NCI-H460 (cell line): ENCODE measurements around the gene UGT2B11. TPM values are rescaled to one million over a fixed set of nuclear protein-coding genes. Genes with fewer than 3 reads are reported as not detected.
A peak's percentile ranks its signal among the peaks of the same experiment; 100 is the strongest.
"Not testable (repeated sequence)": the region's sequence is repeated elsewhere in the genome, so short reads cannot be mapped to it uniquely, and the experiment has no call there.

Source experiments
- DNase-seq: peaks from one replicate; pipeline ENCODE4 v3.0.0-alpha.2; 2016; ENCODE audit warnings: low read depth; ENCODE audit errors: extremely low read depth
- total RNA-seq: library from RNA; depleted of rRNA; stranded (reverse); fragments of >200 nt; shearing (Covaris generic); gene quantifications from 2 replicates; pipeline ENCODE4 v1.2.3, GENCODE V29; 2014; rRNA removed

UGT2B11 gene
- total RNA-seq, 1 experiment from 2014 or later, result not detected

- peak; percentile 37 for DNase-seq
Observed at GRCh38 chr4:69170233-69171134, 44.1 kb downstream of the UGT2B11 start.

DNA sequence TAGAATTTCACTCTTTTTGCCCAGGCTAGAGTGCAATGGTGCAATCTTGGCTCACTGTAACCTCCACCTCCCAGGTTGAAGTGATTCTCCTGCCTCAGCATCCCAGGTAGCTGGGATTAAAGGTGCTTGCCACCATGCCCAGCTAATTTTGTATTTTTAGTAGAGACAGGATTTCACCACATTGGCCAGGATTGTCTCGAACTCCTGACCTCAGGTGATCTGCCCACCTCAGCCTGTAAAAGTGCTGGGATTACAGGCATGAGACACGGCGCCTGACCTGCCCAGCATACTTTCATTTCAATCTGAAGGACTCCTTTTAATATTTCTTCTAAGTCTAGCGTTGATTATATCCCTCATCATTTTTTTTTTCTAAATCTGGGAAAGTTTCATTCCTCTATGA lies 45.4 kb downstream of the UGT2B11 start:
- not testable (repeated sequence) for DNase-seq

DNA sequence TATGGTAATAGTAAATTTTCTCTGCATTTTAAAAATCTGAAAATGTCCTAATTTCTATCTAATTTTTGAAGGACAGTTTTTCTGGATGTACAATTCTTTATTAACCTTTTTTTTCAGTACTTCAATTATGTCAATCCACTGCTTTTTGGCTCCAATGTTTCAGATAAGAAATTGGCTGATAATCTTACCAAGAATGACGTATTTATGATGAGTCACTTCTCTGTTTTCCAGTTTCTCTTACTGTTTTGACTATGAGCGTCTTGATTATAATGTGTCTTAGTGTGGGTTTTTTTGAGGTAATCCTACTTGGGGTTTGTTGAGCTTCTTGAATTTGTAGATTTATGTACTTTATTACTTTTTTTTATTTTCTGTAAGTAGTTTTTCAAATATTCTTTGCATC lies 47.2 kb downstream of the UGT2B11 start:
- DNase-seq, result no peak

DNA sequence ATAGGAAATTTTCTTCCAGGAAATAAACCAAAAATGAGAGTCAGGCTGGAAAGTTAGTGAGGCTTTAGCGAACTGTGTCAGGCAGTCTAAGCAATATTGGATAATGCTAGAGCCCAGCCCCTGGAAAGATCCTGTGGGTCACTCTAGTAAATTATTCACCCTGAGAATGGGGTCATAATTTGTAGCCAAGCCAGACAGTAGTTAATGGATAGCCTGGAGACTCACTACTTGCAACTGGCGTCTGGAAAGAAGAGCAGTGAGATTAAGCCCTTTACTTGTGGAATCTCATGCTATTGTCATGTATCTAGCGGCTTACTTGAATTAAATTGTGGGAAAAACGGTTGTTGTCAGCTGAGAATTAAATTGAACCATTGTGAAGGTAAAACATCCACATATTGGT lies 48.2 kb downstream of the UGT2B11 start:
- not testable (repeated sequence) for DNase-seq

GRCh38 chr4:69165707-69166106 lies 48.8 kb downstream of the UGT2B11 start:
- not testable (repeated sequence) for DNase-seq

DNA sequence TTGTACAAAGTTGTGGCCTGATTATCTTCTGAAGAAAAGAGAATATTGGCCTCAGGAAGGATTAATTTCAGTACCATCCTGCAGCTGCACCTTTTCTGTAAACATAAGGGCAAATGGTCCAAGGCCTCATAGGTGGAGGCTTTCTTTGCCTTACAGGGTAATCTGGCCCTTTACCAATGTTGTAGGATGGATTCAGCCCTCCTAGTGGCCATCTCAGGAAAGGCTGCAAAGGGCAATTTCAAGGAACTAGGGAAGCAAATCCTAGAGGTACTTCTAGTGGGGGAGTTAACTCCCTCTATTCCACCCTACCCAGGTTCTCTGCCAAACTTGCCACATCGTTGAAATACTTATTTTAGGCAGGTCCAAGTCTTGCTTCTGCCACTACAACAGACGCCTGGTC lies 57.6 kb downstream of the UGT2B11 start:
- DNase-seq, result peak; percentile 3

DNA sequence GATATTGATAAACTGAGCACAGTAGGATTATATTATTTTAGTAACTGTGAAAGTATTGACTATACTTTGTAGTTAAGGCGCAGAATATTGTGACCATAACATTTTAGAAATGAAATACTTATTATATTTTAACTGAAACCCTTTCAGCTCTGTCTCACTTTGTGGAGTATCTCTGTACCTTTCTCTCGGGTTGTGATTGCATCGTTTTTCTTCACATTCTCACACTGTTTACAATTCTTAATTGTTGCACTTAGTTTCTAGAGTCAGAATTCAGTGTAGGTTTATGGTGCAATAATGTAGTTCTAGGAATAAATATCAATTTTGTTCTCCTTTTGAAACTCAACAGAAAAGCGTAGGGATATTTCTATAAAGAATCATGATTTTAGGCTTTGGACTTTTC lies 60.5 kb downstream of the UGT2B11 start:
- no peak for DNase-seq

Other genes with a start within 250 kb of the UGT2B11 start
- not detected in 2 replicates for gene UGT2B7, start 118.3 kb downstream of the UGT2B11 start, total RNA-seq
- not detected in 2 replicates for gene UGT2B28, start 65.7 kb upstream of the UGT2B11 start, total RNA-seq